ENCODE measurements around the gene ZNF341. TPM values are rescaled to one million over a fixed set of nuclear protein-coding genes. Genes with fewer than 3 reads are reported as not detected.

The ZNF341 gene
- total and polyA plus RNA-seq, 3 donors from 2014 or later: 5.5 to 8.7 (median 7.0) TPM

DNA sequence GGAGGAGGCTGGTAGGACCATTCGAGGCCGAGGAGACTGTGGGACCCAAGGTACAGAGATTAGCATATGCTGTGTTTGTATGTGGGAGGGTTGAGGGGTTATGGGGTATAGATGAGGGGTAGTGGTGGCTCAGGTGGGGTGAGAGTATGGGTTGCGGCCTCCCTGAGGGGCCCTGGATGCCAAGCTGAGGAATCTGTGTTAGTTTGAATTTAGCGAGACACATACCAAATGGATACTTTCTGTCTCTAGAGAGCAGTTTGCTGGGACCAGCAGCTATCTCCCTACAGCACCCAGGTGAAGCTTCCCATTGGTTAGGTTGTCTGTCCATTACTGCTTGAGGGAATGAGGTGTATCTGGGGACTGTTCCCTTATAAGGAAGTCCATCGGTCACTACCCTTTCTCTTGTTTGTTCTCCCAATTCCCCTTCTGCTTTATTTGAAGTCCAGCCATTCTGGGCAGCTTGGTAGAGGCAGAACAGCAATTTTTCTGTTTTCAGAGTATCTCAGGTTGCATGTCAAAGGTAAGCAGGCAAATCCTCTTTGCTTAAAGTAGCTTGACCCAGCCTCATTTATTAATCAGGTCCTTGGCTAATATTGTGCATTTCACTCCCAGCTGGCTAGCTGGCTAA, 94.6 kb downstream of the ZNF341 start:
- Histone ChIP-seq H3K27ac (no peak overlapping the region), H3K36me3 (ENCODE audit: low read depth, missing control alignments) (no peaks in the 10 kb centered on the region), H3K27me3 (no peaks in the 10 kb centered on the region), H3K4me3 (no peak overlapping the region), H3K4me1 (peaks cover 46% of the 10 kb centered on the region), H3K9me3 (no peaks in the 10 kb centered on the region)
- DNase-seq: no peak
- TF ChIP-seq, protein P1, sequence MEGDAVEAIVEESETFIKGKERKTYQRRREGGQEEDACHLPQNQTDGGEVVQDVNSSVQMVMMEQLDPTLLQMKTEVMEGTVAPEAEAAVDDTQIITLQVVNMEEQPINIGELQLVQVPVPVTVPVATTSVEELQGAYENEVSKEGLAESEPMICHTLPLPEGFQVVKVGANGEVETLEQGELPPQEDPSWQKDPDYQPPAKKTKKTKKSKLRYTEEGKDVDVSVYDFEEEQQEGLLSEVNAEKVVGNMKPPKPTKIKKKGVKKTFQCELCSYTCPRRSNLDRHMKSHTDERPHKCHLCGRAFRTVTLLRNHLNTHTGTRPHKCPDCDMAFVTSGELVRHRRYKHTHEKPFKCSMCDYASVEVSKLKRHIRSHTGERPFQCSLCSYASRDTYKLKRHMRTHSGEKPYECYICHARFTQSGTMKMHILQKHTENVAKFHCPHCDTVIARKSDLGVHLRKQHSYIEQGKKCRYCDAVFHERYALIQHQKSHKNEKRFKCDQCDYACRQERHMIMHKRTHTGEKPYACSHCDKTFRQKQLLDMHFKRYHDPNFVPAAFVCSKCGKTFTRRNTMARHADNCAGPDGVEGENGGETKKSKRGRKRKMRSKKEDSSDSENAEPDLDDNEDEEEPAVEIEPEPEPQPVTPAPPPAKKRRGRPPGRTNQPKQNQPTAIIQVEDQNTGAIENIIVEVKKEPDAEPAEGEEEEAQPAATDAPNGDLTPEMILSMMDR (IDR thresholded peaks at IDR 0.05): no peak
- no peak for TF ChIP-seq POLR2A (IDR thresholded peaks at IDR 0.05)
- intact Hi-C loops (cut with DNase I; ENCODE audit: low total_unique reads): no loop called here
- 77 to 81% methylated on average over 5 of the region's 5 CpGs for WGBS, 2 donors

DNA sequence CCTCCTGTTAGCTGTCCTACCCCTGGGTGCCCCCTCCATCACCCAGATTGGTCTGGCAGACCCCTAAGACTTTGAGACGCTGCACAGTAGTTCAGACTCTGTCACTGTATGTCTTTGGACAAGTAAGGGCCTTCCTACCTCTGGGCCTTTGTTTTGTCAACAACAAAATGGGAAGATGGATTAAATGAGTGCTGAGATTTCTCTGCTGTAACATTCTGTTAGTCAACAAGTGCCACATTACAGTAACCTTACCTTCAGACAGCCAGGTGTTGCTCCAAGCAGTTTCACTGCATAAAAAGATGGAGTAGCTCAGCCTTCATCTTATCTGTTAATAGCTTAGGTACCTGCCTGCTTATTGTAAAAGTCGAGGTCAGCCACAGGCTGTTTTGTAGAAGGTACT, 95.3 kb downstream of the ZNF341 start:
- intact Hi-C loops (cut with DNase I; ENCODE audit: low total_unique reads): no loop called here
- 69 to 74% methylated on average over 2 of the region's 2 CpGs for WGBS, 2 donors
- no peak for DNase-seq
- H3K36me3 ChIP-seq (ENCODE audit: low read depth, missing control alignments): no peaks in the 10 kb centered on the region
- H3K4me3 ChIP-seq: no peak overlapping the region
- TF ChIP-seq, protein P1 (IDR thresholded peaks at IDR 0.05): no peak
- no peak for TF ChIP-seq POLR2A (IDR thresholded peaks at IDR 0.05)
- no peaks in the 10 kb centered on the region for H3K27me3 ChIP-seq
- no peaks in the 10 kb centered on the region for H3K9me3 ChIP-seq
- peaks cover 54% of the 10 kb centered on the region for H3K4me1 ChIP-seq
- no peak overlapping the region for H3K27ac ChIP-seq

DNA sequence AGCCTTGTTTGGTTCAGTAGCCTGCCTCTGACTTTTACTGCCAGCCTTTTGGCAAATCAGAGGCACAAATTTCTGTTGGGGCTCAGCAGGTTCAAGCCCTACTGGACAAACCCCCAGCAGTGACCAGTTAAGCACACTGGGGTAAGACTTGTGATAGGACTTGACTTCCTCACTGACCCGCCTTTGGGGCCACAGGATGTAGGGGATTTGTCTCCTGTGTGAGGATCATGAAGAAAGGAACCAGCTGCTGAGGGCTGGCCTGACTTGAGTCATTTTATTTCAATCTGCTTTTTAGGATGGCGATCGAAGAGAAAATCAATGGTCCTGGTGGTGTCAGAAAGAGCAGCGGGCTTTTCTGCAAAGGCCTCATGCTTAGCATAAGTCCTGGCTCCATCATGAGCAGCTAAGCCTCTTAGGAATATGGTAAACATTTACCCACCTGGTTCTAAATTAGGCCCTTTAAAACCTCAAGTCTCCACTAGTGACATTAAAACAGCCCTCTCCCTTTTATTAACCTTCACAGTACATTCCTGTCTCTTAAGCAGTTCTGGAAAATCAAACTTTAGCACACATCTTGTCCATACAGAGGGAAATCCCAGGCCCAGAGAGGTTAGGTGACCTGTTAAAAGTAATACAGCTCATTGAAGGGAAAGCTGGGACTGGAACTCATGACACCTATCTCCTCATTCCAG, 96.0 kb downstream of the ZNF341 start:
- Histone ChIP-seq H3K27ac (no peak overlapping the region), H3K4me3 (no peak overlapping the region), H3K27me3 (no peaks in the 10 kb centered on the region), H3K36me3 (ENCODE audit: low read depth, missing control alignments) (no peaks in the 10 kb centered on the region), H3K9me3 (no peaks in the 10 kb centered on the region), H3K4me1 (peaks cover 60% of the 10 kb centered on the region)
- DNase-seq: no peak
- WGBS, 2 donors: 83 to 90% methylated on average over 4 of the region's 4 CpGs
- intact Hi-C loops (cut with DNase I; ENCODE audit: low total_unique reads): no loop called here
- TF ChIP-seq POLR2A (IDR thresholded peaks at IDR 0.05): no peak
- TF ChIP-seq, protein P1 (IDR thresholded peaks at IDR 0.05): no peak

DNA sequence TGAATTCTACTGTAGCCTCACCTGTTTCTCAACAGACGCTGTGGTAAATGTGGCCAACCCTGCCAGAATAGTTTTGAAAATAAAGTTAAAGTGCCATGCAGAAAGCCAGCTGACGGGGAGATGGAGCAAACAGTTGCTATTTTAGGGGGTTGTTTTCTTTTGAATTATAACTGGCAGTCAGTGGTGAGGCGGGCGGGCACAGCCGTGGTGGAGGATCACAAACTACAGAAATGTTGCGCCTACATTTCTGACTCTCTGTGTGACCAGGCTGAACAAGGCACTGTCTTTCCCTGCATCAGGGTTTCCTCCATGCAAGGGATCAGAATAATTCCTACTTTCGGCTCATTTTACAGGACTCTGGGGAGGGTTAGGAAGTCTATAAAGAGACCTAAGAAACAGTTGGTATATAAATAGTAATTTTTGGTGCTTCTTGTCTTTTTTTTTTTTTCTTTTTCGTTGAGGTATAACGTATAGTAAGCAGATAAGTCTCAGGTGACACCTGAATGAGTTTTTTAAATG, 96.6 kb downstream of the ZNF341 start:
- TF ChIP-seq, protein P1 (IDR thresholded peaks at IDR 0.05): no peak
- no peak for TF ChIP-seq POLR2A (IDR thresholded peaks at IDR 0.05)
- Histone ChIP-seq H3K36me3 (ENCODE audit: low read depth, missing control alignments) (no peaks in the 10 kb centered on the region), H3K27ac (peak overlapping the region; percentile 25 to 55), H3K4me1 (peaks cover 66% of the 10 kb centered on the region), H3K4me3 (no peak overlapping the region), H3K27me3 (no peaks in the 10 kb centered on the region), H3K9me3 (no peaks in the 10 kb centered on the region)
- 44 to 58% methylated on average over 9 of the region's 9 CpGs for WGBS, 2 donors
- intact Hi-C loops (cut with DNase I; ENCODE audit: low total_unique reads): no loop called here
- DNase-seq: no peak
